ENCODE results near the gene IL1RAP. TPM values are rescaled to one million over a fixed set of nuclear protein-coding genes. Genes with fewer than 3 reads are reported as not detected.
A peak's percentile ranks its signal among the peaks of the same experiment; 100 is the strongest.
"Not testable (repeated sequence)": the region's sequence is repeated elsewhere in the genome, so short reads cannot be mapped to it uniquely, and the experiment has no call there.

IL1RAP gene
- 186 and 239 TPM in 2 replicates for total RNA-seq (2022)
- percentile 99 among the genes with signal in this experiment for Bru-seq, nascent RNA
- percentile 93 among the genes with signal in this experiment for BruChase-seq, experiment 1, labeled RNA remaining after a 6-hour chase
- BruChase-seq, experiment 2, labeled RNA remaining after a 2-hour chase, result percentile 93 among the genes with signal in this experiment
- long read RNA-seq, full-length matches to known transcripts, result 66 of 99 reads
- long read RNA-seq, partial matches to known transcripts, result 7 of 99 reads
- long read RNA-seq, other reads (novel, unspliced or antisense), result 26 of 99 reads

- intact Hi-C loops (cut with micrococcal nuclease; ENCODE audit: unreplicated experiment), result loop anchor here (5.0 kb wide), 1 partner anchor 1566 kb away; no protein-coding TSS in a partner anchor
- Mint-ChIP-seq H3K27ac (ENCODE audit: unreplicated experiment) (peak within 1 kb of the TSS; percentile 90), H3K4me3 (ENCODE audit: low read depth, unreplicated experiment) (peak within 1 kb of the TSS; percentile 90), H3K4me1 (ENCODE audit: low read depth, unreplicated experiment) (peaks cover 39% of the 10 kb centered on the region), H3K27me3 (ENCODE audit: unreplicated experiment) (no peaks in the 10 kb centered on the region), H3K9me3 (ENCODE audit: low read depth, unreplicated experiment) (peaks cover 2% of the 10 kb centered on the region), H3K36me3 (ENCODE audit: insufficient read depth, unreplicated experiment) (peaks cover 60% of the 10 kb centered on the region)
- peak; percentile 92 for TF ChIP-seq CTCF (IDR thresholded peaks at IDR 0.05; ENCODE audit: unreplicated experiment)
- CTCF ChIA-PET, result interaction anchor here (0.7 to 4.8 kb wide), 20 partner anchors 9 to 552 kb away, joined by 3 to 27 read pairs (median 5); partner anchors contain the start of gene CLDN1
- peak; percentile 98 for DNase-seq
- TSS peak; percentile 10 for BruUV-seq (replicated peaks)
Observed at GRCh38 chr3:190513409-190514370, at the start of gene IL1RAP. Gene IL1RAP, plus strand, starts transcription at chr3:190514085. Its CDS starts 50,205 bp downstream, at chr3:190564290.

GRCh38 chr3:190467922-190468321, 46.0 kb upstream of the IL1RAP start:
- CTCF ChIA-PET, result interaction anchor here (0.9 kb wide), 1 partner anchor 44 kb away, joined by 4 read pairs; no protein-coding TSS in a partner anchor
- H3K4me1 Mint-ChIP-seq (ENCODE audit: low read depth, unreplicated experiment), result no peaks in the 10 kb centered on the region
- intact Hi-C loops (cut with micrococcal nuclease; ENCODE audit: unreplicated experiment), result no loop called here
- H3K9me3 Mint-ChIP-seq (ENCODE audit: low read depth, unreplicated experiment), result peaks cover 6% of the 10 kb centered on the region
- no peak overlapping the region for H3K27ac Mint-ChIP-seq (ENCODE audit: unreplicated experiment)
- no peak for TF ChIP-seq CTCF (IDR thresholded peaks at IDR 0.05; ENCODE audit: unreplicated experiment)
- H3K27me3 Mint-ChIP-seq (ENCODE audit: unreplicated experiment), result no peaks in the 10 kb centered on the region
- no peak overlapping the region for H3K4me3 Mint-ChIP-seq (ENCODE audit: low read depth, unreplicated experiment)
- DNase-seq, result no peak
- H3K36me3 Mint-ChIP-seq (ENCODE audit: insufficient read depth, unreplicated experiment), result no peaks in the 10 kb centered on the region
- no TSS peak for BruUV-seq (replicated peaks)

- intact Hi-C loops (cut with micrococcal nuclease; ENCODE audit: unreplicated experiment); H3K27me3 Mint-ChIP-seq (ENCODE audit: unreplicated experiment); BruUV-seq (replicated peaks); H3K4me1 Mint-ChIP-seq (ENCODE audit: low read depth, unreplicated experiment); H3K9me3 Mint-ChIP-seq (ENCODE audit: low read depth, unreplicated experiment); H3K4me3 Mint-ChIP-seq (ENCODE audit: low read depth, unreplicated experiment); CTCF ChIA-PET; H3K27ac Mint-ChIP-seq (ENCODE audit: unreplicated experiment); DNase-seq; H3K36me3 Mint-ChIP-seq (ENCODE audit: insufficient read depth, unreplicated experiment): not testable (repeated sequence)
Observed at GRCh38 chr3:190473261-190473660, 40.6 kb upstream of the IL1RAP start.

- BruUV-seq (replicated peaks), result no TSS peak
- no peaks in the 10 kb centered on the region for H3K27me3 Mint-ChIP-seq (ENCODE audit: unreplicated experiment)
- H3K27ac Mint-ChIP-seq (ENCODE audit: unreplicated experiment), result no peak overlapping the region
- no peak for DNase-seq
- intact Hi-C loops (cut with micrococcal nuclease; ENCODE audit: unreplicated experiment), result no loop called here
- no peak overlapping the region for H3K4me3 Mint-ChIP-seq (ENCODE audit: low read depth, unreplicated experiment)
- no peaks in the 10 kb centered on the region for H3K9me3 Mint-ChIP-seq (ENCODE audit: low read depth, unreplicated experiment)
- H3K36me3 Mint-ChIP-seq (ENCODE audit: insufficient read depth, unreplicated experiment), result no peaks in the 10 kb centered on the region
- no peak for TF ChIP-seq CTCF (IDR thresholded peaks at IDR 0.05; ENCODE audit: unreplicated experiment)
- CTCF ChIA-PET, result no interaction called here
- H3K4me1 Mint-ChIP-seq (ENCODE audit: low read depth, unreplicated experiment), result peaks cover 22% of the 10 kb centered on the region
Observed at GRCh38 chr3:190481779-190482178, 32.1 kb upstream of the IL1RAP start.
